ENCODE data around the gene ADAM33.

The ADAM33 gene, protein sequence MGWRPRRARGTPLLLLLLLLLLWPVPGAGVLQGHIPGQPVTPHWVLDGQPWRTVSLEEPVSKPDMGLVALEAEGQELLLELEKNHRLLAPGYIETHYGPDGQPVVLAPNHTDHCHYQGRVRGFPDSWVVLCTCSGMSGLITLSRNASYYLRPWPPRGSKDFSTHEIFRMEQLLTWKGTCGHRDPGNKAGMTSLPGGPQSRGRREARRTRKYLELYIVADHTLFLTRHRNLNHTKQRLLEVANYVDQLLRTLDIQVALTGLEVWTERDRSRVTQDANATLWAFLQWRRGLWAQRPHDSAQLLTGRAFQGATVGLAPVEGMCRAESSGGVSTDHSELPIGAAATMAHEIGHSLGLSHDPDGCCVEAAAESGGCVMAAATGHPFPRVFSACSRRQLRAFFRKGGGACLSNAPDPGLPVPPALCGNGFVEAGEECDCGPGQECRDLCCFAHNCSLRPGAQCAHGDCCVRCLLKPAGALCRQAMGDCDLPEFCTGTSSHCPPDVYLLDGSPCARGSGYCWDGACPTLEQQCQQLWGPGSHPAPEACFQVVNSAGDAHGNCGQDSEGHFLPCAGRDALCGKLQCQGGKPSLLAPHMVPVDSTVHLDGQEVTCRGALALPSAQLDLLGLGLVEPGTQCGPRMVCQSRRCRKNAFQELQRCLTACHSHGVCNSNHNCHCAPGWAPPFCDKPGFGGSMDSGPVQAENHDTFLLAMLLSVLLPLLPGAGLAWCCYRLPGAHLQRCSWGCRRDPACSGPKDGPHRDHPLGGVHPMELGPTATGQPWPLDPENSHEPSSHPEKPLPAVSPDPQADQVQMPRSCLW

DNA sequence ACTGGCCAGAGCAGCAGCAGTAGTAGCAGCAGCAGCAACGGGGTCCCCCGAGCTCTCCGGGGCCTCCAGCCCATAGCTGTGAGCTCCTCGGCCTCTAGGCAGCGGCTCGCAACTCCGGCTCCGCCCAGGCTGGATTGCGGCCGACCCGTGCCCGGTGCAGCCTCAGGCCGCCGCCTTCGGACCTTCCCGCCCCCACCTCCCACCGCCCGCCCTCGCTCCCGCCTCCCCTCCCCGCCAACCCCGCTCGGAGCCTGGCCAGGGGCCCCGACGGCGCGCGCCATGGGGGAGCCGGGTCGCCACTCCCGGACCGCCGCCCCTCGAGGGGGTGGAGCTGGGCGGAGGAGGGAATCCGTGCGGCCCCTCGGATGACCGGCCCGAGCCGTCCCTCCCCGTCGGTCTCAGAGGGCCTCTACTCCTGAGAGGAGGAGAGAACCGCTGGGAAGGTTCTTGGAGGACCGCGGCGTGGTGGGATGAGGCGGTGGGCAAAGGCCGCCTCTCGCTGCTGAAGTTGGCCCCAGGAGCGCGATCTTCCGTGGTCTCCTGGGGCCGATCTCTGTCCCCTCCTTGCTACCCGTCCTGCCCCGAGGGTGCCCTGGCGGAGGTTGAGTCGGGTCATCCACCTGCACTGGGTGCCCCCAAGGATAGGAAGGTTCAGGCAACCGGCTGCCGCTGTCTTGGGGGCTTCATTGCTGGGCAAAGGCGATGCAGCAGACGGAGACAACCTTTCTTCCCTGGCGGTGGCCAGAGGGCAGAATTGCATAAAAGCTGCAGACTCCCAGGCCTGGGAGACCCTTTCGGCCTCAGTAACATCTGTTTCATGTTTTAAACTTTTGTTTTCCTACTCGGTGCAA, at the start of gene ADAM33:
Gene ADAM33, minus strand, starts transcription at position 80 of the 851 bp plus-strand sequence. Its CDS starts 6 bp downstream, at position 74.
- no peak for FAIRE-seq

DNA sequence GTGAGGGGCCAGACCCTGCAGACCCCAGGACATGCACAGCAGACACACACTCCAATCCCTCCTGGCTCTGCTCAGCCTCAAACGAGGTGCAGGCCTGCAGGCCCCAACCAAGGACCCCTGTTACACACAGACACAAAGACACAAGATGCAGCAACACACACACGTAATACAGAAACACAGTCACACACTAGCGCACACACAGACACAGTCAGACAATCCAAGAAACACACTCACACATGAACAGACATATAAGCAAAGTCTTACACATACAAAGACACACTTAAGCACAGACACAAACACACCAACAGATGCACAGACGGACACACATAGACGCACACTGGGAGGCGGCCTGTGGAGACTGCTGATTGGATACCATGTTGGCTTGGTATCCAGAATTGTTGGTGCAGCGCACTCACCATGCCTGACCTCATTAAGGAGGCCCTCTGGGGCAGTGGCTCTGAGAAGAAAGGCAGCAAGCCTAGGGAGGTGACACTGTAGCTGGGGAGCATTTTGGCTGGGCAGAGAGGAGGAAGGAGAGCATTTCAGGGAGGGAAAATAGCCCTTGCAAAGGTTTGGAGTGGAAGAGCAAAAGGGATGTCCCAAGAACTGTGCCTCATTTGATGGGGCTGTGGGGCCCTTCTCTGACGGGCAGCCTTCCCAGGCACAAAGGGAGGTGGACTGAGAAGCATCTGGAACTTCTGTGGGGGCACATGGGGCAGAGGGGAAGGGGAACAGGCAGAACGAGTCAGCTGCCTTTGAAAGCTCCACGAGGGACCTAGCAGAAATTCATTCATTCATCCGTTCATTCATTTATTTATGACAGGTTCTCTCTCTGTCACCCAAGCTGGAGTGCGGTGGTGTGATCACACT, 49.2 kb upstream of the ADAM33 start:
- FAIRE-seq: no peak

DNA sequence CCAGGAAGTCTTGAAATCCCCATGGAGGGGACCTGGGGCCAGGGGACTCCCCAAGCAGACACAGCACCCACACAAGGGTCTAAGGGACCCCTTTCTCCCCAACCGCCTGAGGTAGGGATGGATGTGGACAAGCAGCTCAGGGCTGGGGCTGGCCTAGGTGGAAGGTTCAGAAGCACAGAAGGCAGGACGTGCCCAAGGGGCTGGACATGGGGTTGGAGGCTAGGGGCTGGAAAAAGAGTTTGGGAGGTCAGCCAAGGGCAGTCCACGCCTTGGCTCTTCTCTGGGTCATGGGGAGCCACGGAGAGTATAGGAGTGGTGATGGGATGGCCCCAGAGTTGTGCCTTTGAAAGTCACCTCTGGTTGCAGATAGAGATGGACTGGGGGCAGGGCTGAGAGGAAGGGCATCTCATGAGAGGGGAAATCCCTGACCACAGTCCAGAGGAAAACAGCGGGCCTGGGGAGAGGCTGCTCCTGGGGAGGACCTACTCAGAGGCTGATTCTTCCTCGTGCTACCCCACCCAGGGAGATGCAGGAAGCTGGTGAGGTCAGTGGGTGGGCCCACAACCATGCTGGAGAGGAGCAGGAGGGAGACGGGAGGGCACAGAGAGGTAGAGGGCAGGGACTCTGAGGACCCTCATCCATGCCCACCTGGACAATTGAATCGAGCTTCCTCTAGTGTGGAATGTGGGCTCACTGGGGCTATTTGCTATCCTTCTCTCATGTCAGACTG, 48.2 kb upstream of the ADAM33 start:
- no peak for FAIRE-seq

DNA sequence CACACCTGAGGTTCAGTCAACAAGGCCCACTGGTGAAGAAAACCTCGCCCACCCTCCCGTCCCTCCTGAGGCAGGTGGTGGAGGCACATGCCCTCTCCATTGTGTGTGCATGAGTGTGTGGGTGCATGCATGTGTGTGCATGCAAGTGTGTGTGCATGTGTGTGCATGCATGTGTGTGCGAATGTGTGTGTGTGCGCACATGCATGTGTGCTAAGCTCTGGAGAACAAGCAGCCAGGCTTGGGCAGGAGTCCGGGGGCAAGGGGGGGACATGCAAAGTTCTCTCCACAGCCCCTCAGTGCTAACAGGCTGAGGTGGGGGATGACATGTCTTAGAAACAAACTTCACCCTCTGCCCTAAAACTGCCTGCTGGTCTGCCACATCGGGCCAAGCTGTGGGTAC, 47.6 kb upstream of the ADAM33 start:
- no peak for FAIRE-seq

DNA sequence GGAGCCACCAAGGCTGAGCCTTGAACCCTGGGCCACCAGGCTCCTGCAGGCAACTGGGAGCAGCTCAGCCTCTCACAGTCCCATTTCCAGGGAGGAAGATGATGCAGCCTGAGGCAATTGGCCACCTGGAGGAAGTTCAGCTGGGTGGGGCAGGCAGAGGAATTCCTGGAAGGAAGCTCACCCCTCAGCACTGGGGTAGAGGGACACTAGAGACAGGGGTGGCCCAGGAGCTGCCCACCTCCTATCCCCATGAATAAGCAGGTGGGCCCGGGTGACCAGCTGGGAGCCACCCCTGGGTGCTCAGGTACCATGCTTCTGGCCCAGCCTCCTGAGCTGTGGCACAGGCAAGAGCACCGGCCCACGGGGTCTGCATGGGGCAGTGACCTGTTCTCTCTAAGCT, 47.1 kb upstream of the ADAM33 start:
- FAIRE-seq: no peak

DNA sequence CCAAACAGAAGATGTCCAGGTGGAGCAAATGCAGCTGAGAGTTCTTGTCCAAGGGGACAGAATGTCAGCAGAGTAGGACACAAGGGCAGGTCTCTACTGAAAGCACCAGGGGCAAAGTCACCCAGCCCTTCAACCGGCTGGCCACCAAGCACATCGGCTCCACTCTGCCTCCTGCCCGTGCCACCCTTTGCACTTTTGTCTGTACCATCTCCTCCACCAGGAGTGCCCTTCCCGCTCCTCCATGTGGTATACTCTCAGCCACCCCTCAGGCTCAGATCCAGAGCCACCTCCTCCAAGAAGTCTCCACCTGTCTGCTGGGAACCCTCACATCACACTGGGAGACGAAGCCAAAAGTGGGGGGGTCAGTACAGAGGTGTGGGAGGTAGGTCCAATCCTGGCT, 46.5 kb upstream of the ADAM33 start:
- no peak for FAIRE-seq

DNA sequence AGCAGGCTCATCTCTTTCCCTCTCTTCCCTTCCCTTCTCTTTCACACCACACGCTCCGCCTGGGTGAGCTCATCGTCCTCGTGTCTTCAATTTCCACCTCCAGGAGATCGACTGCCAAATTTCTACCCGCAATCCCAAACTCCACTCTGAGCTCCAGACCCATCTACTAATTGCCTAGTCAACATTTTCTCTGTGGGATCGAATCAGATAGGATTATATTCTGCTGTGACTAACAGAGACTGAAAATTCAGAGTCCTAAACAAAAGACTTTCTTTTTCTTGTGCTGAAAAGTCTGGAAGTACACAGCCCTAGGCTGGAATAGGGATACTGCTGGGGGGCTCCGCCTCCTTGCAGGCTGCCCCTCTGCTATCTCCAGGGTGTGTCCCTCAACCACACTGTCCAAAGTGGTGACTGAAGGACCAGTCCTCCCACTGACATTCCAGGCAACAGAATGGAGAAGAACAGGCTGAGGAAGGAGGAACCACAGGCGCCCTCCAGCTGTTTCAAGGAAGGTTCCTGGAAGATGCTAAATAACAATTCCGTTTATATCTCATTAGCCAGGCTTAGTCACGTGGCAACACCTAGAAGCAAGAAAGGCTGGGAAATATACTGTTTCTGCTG, 45.7 kb upstream of the ADAM33 start:
- FAIRE-seq: no peak

DNA sequence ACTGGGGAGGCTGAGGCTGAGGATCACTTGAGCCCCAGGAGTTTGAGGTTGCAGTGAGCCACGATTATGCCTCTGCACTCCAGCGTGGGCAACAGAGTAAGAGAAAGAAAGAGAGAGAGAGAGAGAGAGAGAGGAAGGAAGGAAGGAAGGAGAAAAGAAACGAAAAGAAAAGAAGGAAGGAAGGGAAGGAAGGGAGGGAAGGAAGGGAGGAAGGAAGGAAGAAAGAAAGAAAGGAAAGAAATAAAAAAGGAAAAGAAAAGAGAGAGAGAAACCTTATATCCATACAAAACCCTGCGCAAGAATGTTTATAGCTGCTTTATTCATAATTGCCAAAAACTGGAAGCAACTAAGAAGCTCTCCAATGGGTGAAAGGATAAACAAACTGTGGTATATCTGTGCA, 42.5 kb upstream of the ADAM33 start:
- no peak for FAIRE-seq

DNA sequence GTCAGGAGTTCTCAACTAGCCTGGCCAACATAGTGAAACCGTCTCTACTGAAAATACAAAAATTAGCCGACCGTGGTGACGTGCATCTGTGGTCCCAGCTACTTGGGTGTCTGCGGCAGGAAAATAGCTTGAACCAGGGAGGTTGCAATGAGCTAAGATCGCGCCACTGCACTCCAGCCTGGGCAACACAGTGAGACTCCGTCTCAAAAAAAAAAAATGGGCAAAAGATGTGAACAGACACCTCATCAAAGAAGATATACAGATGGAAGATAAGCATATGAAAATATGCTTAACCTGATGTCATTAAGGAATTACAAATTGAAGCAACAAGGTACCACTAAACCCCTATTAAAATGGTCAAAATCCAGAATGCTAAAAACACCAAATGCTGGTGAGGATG, 41.5 kb upstream of the ADAM33 start:
- no peak for FAIRE-seq

DNA sequence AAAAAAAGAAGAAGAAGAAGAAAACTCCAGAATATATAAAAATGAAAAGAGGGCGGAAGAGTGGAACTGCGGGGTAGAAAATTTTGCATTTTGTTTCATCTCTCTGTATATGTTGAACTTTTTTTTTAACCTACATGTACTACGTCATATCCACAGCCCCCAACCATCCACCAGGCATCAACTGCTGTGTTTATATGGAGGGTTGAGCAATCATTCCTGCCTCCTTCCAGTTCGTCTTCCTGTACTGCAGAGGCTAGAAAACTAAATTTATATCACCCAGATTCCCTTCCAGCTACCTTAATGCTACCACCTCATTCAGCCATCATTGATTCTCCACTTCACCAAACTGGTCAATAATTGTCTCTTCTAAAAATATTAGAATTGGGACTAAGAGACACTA, 40.1 kb upstream of the ADAM33 start:
- no peak for FAIRE-seq

DNA sequence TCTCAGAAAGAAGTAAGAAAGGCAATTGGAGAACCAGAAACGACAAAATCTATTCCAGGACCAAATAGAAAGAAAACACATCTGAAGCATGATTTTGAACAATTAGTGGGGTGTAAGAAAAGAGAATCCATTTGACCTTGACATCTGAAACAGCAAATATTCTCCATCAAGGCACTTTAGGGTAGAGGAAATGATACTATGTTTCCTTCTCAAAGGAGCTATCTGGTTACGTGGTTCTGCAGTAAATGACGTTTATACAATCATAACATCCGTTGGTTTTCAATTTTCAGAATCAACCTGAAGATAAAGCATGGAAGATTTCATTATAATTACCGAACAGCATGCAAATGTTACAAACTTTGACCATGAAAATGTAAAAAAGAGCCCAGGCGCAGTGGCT, 38.8 kb upstream of the ADAM33 start:
- no peak for FAIRE-seq

DNA sequence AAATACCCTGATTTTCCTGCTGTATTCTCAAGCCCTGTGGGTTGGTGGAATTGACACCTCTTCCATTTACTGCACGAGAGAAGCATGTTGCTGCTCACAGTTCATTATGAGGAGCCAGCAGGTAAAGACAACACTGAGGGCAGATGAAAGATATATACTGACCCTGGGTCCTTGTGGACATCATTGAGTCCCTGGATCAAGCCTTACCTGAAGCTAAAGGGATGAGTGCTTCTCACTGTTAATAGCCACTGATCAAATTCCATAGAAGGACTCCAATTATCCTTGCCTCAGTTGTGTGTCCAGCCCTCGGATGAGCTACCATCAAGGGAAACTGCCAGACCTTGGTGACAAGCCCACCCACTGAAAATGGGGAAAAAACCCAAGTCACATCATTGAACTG, 38.3 kb upstream of the ADAM33 start:
- FAIRE-seq: no peak

DNA sequence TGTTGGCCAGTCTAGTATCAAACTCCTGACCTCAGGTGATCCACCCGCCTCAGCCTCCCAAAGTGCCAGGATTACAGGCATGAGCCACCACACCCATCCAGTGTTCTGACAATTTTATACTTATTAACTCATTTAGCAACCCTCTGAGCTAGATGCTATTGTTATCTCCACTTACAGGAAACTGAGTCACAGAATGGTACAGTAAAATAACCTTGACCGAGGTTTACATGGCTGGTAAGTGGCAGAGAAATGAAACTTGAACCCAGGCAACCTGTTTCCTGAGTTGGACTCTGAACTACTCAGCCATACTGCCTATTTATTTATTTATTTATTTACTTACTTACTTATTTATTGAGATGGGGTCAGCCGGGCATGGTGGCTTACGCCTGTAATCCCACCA, 37.2 kb upstream of the ADAM33 start:
- FAIRE-seq: no peak

DNA sequence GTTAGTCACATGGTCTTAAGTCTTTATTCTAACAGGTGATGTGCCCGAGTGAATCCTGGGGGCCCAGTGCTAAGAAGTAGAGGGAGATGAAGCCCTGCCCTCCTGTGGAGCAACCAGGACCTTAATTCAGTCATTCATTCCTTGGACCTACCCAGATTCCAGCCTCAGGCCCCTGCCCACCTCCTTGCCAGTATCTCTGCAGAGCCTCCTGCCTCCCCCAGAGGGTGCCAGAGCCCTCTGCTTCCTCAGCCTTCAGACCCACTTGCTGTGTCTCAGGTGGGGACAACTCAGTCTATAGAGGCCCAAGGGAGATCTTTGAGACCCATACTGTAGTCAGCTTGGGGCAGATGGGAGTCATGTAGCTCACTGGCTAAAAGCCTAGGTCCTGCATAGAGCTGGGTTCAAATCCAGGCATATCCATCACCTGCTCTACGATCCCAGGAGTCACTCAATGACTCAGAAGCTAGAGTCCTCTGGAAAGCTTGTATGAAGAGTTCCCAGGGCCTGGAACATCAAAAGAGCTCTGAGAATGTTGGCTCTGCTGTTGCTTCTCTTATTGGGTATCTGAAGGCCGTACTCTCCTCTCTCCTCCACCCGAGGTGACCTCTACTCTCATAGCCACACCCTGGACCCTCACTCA, 34.5 kb upstream of the ADAM33 start:
- FAIRE-seq: no peak

DNA sequence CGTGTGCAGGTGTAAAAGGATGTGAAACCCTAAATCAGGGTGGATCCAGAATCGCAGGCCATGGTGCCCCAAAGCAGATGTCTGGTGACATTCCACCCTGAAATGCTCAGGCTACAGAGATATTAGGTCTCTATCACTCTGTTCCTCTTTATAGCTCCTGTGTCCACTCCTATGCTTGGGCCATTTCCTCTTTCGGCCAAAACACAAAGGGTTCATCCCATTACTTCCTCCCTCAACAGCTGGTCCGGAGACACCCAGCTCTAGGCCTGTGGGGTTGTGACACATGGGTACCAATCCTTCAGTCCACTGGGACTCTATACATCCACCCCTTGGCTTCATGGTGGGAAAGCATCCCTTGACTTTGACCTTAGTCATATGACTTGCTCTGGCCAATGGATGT, 32.3 kb upstream of the ADAM33 start:
- FAIRE-seq: no peak

DNA sequence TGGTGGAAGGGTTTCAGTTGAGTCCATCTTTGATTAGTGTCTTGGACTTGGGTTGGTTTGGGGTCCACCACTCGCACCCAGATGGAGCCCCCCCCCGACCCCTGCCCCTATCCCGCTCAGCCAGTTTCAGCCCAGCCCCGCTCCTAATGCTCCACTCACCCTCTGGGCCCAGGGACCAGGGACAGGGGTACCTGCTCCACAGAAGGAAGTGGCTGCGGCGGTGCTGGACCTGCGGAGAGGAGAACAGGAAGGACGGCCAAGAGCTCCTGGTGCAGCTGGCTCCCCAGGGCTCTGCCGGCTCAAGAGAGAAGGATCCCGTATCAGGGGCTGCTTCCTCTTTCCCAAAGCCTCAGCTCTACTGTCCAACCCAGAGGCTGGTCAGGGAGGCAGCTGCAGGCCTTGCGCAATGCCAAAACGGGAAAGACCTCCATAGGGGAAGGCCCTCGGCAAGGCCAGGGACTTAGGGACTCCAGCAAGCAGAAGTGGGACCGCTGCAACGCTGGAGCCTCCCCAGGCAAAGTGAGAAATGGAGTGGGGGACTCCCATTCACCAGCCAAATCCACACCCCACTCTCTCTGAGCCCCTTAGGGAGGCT, 30.6 kb upstream of the ADAM33 start, which contains the start of gene SIGLEC1:
Gene SIGLEC1, minus strand, starts transcription at position 322 of the 595 bp plus-strand sequence. CDS start 5,472 bp downstream, outside the sequence.
- no peak for FAIRE-seq

DNA sequence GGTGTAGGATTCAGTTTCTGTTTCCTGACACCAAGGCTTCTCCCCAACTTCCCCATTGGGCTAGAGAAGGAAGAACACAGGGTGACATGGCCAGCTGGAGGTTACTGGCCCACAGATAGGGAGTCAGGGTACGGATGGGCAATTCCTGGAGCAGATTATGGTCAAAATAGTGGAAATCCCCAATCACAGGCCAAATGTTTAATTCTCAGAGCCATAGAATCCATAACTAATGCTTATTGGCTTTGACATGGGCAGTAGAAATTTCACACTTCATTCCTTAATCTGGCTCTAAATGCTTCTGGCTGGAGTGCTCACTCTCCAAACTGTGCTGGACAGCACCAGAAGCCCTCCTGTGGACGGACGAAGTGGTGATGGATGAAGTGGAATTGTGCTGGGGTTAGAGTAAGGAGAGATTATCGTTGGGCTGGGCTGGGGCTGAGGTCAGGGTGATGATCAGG, 29.7 kb upstream of the ADAM33 start:
- FAIRE-seq: no peak

DNA sequence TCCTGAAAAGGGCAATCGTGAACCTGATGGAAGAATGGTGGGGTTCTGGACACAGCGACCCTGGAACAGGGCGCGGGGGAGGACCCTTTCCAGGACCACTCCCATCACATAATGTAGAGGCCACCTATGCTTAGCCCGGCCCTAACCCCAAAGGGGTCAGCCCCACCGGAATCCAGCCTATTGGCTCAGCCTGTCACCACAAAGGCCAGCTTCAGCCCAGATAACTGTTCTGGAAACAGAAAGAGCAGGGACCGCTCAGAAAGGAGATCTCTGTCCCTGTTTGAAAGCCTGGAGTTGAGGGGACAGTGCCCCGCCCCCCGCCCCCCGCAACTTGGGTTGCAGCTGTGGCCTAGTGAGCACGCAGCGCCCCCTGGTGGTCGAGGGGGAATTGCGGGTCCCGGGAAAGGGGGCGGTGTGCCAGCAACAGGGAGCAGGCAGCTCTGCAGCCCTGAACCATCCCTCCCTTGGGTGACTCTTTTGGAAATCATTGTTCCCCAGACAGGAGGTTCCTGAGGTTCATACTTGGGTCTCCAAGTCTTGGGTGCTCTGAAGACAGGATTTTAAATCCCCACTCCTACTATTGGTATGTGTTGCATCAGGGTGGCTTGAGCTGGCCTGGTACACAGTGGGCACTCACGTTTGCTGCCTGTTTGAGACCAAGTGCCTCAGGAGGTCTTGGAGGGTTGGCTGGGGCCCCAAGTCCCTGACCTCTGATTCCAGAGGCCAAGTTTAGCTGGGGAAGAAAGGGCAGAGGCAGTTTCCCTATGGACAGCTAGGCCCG, 29.1 kb upstream of the ADAM33 start:
- FAIRE-seq: no peak

DNA sequence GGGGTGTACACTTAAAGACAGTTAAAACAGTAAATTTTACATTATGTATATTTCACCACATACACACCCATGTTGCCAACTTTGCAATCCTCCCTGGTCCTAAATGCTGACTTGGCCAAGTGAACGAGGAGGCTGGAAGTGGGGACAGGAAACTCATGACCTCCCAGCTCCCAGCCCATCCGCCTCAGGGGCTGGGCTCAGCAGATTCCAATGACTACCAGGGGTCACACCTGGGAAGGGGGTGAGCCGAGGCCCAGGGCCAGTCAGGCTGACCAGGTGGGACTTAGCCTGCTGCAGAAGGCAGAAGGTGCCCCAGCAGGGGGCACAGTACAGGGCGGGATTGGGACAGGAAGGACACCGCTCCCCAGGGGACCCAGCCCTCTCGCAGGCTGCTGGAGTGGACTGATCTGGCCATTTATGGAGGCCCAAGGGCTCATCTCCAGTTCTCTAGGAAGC, 28.2 kb upstream of the ADAM33 start:
- no peak for FAIRE-seq
